Measurements from ENCODE around the gene DGKD. TPM values are rescaled to one million over a fixed set of nuclear protein-coding genes. Genes with fewer than 3 reads are reported as not detected.
A peak's percentile ranks its signal among the peaks of the same experiment; 100 is the strongest.

DGKD gene
- total RNA-seq, 4 donors from 2014 or later = 7.0 to 55.4 (median 10.9) TPM

GRCh38 chr2:233468741-233469110 lies 114.4 kb downstream of the DGKD start:
- Histone ChIP-seq H3K36me3 (peaks cover 59% of the 10 kb centered on the region), H3K27me3 (no peaks in the 10 kb centered on the region), H3K9me3 (no peaks in the 10 kb centered on the region), H3K4me1 (peaks cover 10% of the 10 kb centered on the region), H3K27ac (no peak overlapping the region), H3K4me3 (no peak overlapping the region)
- TF ChIP-seq, protein P1, sequence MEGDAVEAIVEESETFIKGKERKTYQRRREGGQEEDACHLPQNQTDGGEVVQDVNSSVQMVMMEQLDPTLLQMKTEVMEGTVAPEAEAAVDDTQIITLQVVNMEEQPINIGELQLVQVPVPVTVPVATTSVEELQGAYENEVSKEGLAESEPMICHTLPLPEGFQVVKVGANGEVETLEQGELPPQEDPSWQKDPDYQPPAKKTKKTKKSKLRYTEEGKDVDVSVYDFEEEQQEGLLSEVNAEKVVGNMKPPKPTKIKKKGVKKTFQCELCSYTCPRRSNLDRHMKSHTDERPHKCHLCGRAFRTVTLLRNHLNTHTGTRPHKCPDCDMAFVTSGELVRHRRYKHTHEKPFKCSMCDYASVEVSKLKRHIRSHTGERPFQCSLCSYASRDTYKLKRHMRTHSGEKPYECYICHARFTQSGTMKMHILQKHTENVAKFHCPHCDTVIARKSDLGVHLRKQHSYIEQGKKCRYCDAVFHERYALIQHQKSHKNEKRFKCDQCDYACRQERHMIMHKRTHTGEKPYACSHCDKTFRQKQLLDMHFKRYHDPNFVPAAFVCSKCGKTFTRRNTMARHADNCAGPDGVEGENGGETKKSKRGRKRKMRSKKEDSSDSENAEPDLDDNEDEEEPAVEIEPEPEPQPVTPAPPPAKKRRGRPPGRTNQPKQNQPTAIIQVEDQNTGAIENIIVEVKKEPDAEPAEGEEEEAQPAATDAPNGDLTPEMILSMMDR (IDR thresholded peaks at IDR 0.05) = no peak
- TF ChIP-seq POLR2A (IDR thresholded peaks at IDR 0.05) = no peak
- no peak for TF ChIP-seq EP300 (IDR thresholded peaks at IDR 0.05)
- no peak for TF ChIP-seq POLR2AphosphoS5 (IDR thresholded peaks at IDR 0.05)
- WGBS = 100% methylated on average over 3 of the region's 8 CpGs
- DNase-seq (ENCODE audit: low spot score in 2 of 2) = peak in 1 of 2 donors; percentile 43

DNA sequence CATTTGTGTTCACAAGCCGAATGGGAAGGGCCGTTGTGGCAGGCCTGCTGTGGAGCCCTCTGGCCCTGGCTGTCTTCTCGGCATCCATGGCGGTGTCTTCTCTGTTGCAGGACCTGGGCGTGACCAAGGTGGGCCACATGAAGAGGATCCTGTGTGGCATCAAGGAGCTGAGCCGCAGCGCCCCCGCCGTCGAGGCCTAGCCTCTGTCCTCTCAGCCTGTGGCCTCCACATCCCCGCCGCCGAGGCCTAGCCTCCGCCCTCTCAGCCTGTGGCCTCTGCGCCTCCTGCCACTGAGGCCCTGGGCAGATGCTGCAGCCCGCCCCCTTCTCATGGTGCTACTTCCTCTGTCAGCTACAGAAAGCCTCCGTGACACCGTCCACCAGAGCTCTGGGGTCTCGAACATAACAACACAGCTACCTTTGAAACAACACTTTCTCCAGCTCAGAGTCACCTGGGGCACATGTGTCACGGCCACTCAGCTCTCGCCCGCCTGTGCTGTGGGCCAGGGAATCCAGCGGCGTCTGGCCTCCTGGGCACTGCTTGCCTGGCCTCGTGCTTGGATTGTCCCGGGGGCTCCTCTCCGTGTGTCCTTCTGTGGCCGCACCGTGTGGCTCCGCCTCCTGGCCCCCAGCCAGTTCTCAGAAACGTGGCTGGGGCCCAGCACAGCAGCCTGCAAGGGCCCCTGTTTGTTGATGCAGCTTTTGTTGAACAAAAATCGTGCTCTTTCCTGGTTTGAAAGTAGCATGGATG lies 115.1 kb downstream of the DGKD start:
- Histone ChIP-seq H3K36me3 (peaks cover 56% of the 10 kb centered on the region), H3K27ac (peak overlapping the region; percentile 22), H3K4me3 (no peak overlapping the region), H3K27me3 (no peaks in the 10 kb centered on the region), H3K4me1 (peaks cover 10% of the 10 kb centered on the region), H3K9me3 (no peaks in the 10 kb centered on the region)
- WGBS = 81% methylated on average over 24 of the region's 32 CpGs
- TF ChIP-seq, protein P1 (IDR thresholded peaks at IDR 0.05) = no peak
- TF ChIP-seq EP300 (IDR thresholded peaks at IDR 0.05) (no peak), POLR2AphosphoS5 (IDR thresholded peaks at IDR 0.05) (no peak), POLR2A (IDR thresholded peaks at IDR 0.05) (no peak)
- DNase-seq (ENCODE audit: low spot score in 2 of 2) = peak; percentile 52 to 72

DNA sequence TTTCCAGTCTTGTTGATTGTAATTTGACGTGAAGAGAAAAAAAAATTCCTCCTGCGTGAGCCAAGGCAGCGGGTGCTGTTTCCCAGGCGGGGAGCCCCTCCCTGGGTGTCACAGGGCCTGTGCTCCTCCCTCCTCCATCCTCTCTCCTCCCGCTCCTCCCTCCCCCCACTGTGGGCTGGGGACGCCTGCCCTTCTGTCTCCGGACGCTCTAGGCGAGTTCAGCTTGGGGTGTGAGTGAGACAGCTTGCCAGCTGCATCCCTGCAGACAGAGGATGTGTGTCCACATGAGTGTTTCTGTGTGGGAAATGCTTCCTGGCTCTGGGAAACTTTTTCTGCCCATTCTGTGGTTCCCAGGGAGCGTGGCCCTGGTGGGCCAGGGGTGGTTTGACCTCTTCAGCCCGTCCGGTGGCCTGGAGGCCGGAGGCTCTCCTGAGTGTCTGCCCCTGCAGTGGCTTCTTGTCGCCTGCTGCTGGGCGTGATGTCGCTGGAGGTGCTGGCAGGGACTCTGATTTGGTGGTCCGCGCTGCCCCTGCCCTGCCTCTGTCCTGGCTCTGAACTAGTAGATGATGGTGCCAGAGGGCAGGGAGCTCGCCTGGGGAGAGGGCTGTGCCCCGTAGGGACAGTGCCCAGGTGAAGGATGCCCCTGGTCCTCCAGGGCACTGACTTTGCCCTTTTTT lies 115.9 kb downstream of the DGKD start:
- WGBS = 80% methylated on average over 14 of the region's 20 CpGs
- no peaks in the 10 kb centered on the region for H3K27me3 ChIP-seq
- H3K4me3 ChIP-seq = no peak overlapping the region
- TF ChIP-seq EP300 (IDR thresholded peaks at IDR 0.05) (no peak), POLR2AphosphoS5 (IDR thresholded peaks at IDR 0.05) (no peak), POLR2A (IDR thresholded peaks at IDR 0.05) (no peak)
- TF ChIP-seq, protein P1 (IDR thresholded peaks at IDR 0.05) = no peak
- no peak overlapping the region for H3K27ac ChIP-seq
- peaks cover 49% of the 10 kb centered on the region for H3K36me3 ChIP-seq
- peaks cover 10% of the 10 kb centered on the region for H3K4me1 ChIP-seq
- peak; percentile 61 to 76 for DNase-seq (ENCODE audit: low spot score in 2 of 2)
- no peaks in the 10 kb centered on the region for H3K9me3 ChIP-seq

DNA sequence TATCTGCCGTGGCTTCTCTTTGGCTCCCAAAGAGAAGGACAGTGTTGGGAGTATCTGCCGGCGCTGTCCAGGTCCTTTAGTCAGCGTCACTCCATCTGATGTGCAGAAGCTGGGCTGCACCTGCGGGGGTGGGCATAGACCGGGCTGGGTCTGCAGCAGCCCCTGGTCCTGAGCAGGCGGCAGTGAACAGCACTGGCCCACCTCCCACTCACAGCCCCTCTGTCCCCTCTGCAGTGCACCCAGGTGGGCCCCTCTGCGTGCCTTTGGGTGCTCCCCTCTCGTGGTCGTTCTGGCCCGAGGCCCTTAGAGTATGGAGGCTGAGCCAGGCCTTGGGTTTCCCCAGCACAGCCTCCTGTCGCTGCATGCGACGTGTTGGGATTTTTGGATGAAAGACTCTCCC lies 116.5 kb downstream of the DGKD start:
- Histone ChIP-seq H3K36me3 (peaks cover 50% of the 10 kb centered on the region), H3K4me3 (no peak overlapping the region), H3K27ac (no peak overlapping the region), H3K4me1 (peaks cover 10% of the 10 kb centered on the region), H3K9me3 (no peaks in the 10 kb centered on the region), H3K27me3 (no peaks in the 10 kb centered on the region)
- 92% methylated on average over 8 of the region's 14 CpGs for WGBS
- DNase-seq (ENCODE audit: low spot score in 2 of 2) = peak; percentile 51 to 52
- TF ChIP-seq POLR2A (IDR thresholded peaks at IDR 0.05) (no peak), EP300 (IDR thresholded peaks at IDR 0.05) (no peak), POLR2AphosphoS5 (IDR thresholded peaks at IDR 0.05) (no peak)
- TF ChIP-seq, protein P1 (IDR thresholded peaks at IDR 0.05) = no peak

All from suprapubic skin (tissue), 4 donors.